ENCODE results near the gene RHOG. TPM values are rescaled to one million over a fixed set of nuclear protein-coding genes. Genes with fewer than 3 reads are reported as not detected.

Gene RHOG
- total RNA-seq, 8 experiments from 2014 or later = 2.2 to 23.0 (median 8.5) TPM

- ATAC-seq (replicated peaks in 6 of 8) = peak; percentile 5 to 65 (median 50)
- H3K4me3 ChIP-seq = peak overlapping the region; percentile 58 to 95 (median 92)
- 0 to 50% (median 25%) methylated on average over 1 to 2 of the region's 46 CpGs; no CpG with 5 or more reads in 7 of the 10 experiments for WGBS, 10 experiments
- peaks cover 8 to 22% of the 10 kb centered on the region in 2 donors for H3K4me1 ChIP-seq (replicated peaks in 1 of 2)
- peak overlapping the region in 1 of 2 donors; percentile 86 for H3K27ac ChIP-seq
- in situ Hi-C loops (cut with MboI; ENCODE audit: low pct_unique_long_range_greater_than_20kb in 2 of 9, low sequenced_read_pairs in 9 of 9, unreplicated experiment in 9 of 9) = loop anchor here in 3 of 9 experiments (10.0 to 25.0 kb wide), 2 partner anchors 235 to 247 kb away; partner anchors contain the start of gene RRM1 (in 1 of the 3)
These were observed 522 bp downstream of the RHOG start for GRCh38 chr11:3840004-3840869.

GRCh38 chr11:3838504-3838903, 2.3 kb downstream of the RHOG start:
- Histone ChIP-seq H3K4me3 (no peak overlapping the region), H3K4me1 (replicated peaks in 1 of 2) (peaks cover 8 to 22% of the 10 kb centered on the region in 2 donors), H3K27ac (no peak overlapping the region)
- 50 to 100% (median 86%) methylated on average over 1 to 2 of the region's 2 CpGs; no CpG with 5 or more reads in 1 of the 10 experiments for WGBS, 10 experiments
- ATAC-seq (replicated peaks in 6 of 8) = no peak
- in situ Hi-C loops (cut with MboI; ENCODE audit: low pct_unique_long_range_greater_than_20kb in 2 of 9, low sequenced_read_pairs in 9 of 9, unreplicated experiment in 9 of 9) = loop anchor here in 1 of 9 experiments (25.0 kb wide), 1 partner anchor 249 kb away; the partner anchor contains the start of gene RRM1

- Histone ChIP-seq H3K27ac (no peak overlapping the region), H3K4me3 (no peak overlapping the region), H3K4me1 (replicated peaks in 1 of 2) (peaks cover 8 to 22% of the 10 kb centered on the region in 2 donors)
- in situ Hi-C loops (cut with MboI; ENCODE audit: low pct_unique_long_range_greater_than_20kb in 2 of 9, low sequenced_read_pairs in 9 of 9, unreplicated experiment in 9 of 9) = loop anchor here in 1 of 9 experiments (25.0 kb wide), 1 partner anchor 250 kb away; the partner anchor contains the start of gene RRM1
- ATAC-seq (replicated peaks in 6 of 8) = peak in 2 of 8 experiments; percentile 4 to 8
- WGBS, 10 experiments = 60 to 100% methylated on average over 1 of the region's 1 CpG; no CpG with 5 or more reads in 8 of the 10 experiments
These were observed 3.0 kb downstream of the RHOG start for GRCh38 chr11:3837793-3838192.

- 73 to 100% (median 90%) methylated on average over 1 to 3 of the region's 5 CpGs; no CpG with 5 or more reads in 5 of the 10 experiments for WGBS, 10 experiments
- peaks cover 8 to 20% of the 10 kb centered on the region in 2 donors for H3K4me1 ChIP-seq (replicated peaks in 1 of 2)
- H3K4me3 ChIP-seq = no peak overlapping the region
- ATAC-seq (replicated peaks in 6 of 8) = no peak
- in situ Hi-C loops (cut with MboI; ENCODE audit: low pct_unique_long_range_greater_than_20kb in 2 of 9, low sequenced_read_pairs in 9 of 9, unreplicated experiment in 9 of 9) = loop anchor here in 1 of 9 experiments (25.0 kb wide), 1 partner anchor 250 kb away; the partner anchor contains the start of gene RRM1
- H3K27ac ChIP-seq = no peak overlapping the region
These were observed 3.9 kb downstream of the RHOG start for GRCh38 chr11:3836903-3837302.

GRCh38 chr11:3835751-3836150, 5.0 kb downstream of the RHOG start:
- H3K27ac ChIP-seq = no peak overlapping the region
- H3K4me1 ChIP-seq (replicated peaks in 1 of 2) = peaks cover 8 to 17% of the 10 kb centered on the region in 2 donors
- ATAC-seq (replicated peaks in 6 of 8) = no peak
- no peak overlapping the region for H3K4me3 ChIP-seq
- in situ Hi-C loops (cut with MboI; ENCODE audit: low pct_unique_long_range_greater_than_20kb in 2 of 9, low sequenced_read_pairs in 9 of 9, unreplicated experiment in 9 of 9) = loop anchor here in 1 of 9 experiments (25.0 kb wide), 1 partner anchor 252 kb away; the partner anchor contains the start of gene RRM1
- 0 to 100% (median 95%) methylated on average over 1 to 4 of the region's 4 CpGs; no CpG with 5 or more reads in 6 of the 10 experiments for WGBS, 10 experiments

- H3K27ac ChIP-seq = no peak overlapping the region
- WGBS, 10 experiments = 0 to 100% (median 86%) methylated on average over 1 to 3 of the region's 7 CpGs; no CpG with 5 or more reads in 3 of the 10 experiments
- H3K4me3 ChIP-seq = no peak overlapping the region
- in situ Hi-C loops (cut with MboI; ENCODE audit: low pct_unique_long_range_greater_than_20kb in 2 of 9, low sequenced_read_pairs in 9 of 9, unreplicated experiment in 9 of 9) = loop anchor here in 1 of 9 experiments (25.0 kb wide), 1 partner anchor 252 kb away; the partner anchor contains the start of gene RRM1
- peak in 3 of 8 experiments; percentile 39 to 69 (median 49) for ATAC-seq (replicated peaks in 6 of 8)
- peaks cover 5 to 14% of the 10 kb centered on the region in 2 donors for H3K4me1 ChIP-seq (replicated peaks in 1 of 2)
These were observed 5.9 kb downstream of the RHOG start for GRCh38 chr11:3834664-3835461.

GRCh38 chr11:3834349-3834663, 6.5 kb downstream of the RHOG start:
- H3K27ac ChIP-seq = no peak overlapping the region
- H3K4me3 ChIP-seq = no peak overlapping the region
- in situ Hi-C loops (cut with MboI; ENCODE audit: low pct_unique_long_range_greater_than_20kb in 2 of 9, low sequenced_read_pairs in 9 of 9, unreplicated experiment in 9 of 9) = loop anchor here in 1 of 9 experiments (25.0 kb wide), 1 partner anchor 253 kb away; the partner anchor contains the start of gene RRM1
- 50 to 100% (median 96%) methylated on average over 1 to 4 of the region's 4 CpGs; no CpG with 5 or more reads in 2 of the 10 experiments for WGBS, 10 experiments
- no peak for ATAC-seq (replicated peaks in 6 of 8)
- H3K4me1 ChIP-seq (replicated peaks in 1 of 2) = peaks cover 0 to 10% of the 10 kb centered on the region in 2 donors

GRCh38 chr11:3833449-3833848, 7.3 kb downstream of the RHOG start:
- H3K4me3 ChIP-seq = no peak overlapping the region
- H3K4me1 ChIP-seq (replicated peaks in 1 of 2) = peaks cover 0 to 10% of the 10 kb centered on the region in 2 donors
- 80 to 100% (median 100%) methylated on average over 1 to 2 of the region's 2 CpGs; no CpG with 5 or more reads in 2 of the 10 experiments for WGBS, 10 experiments
- in situ Hi-C loops (cut with MboI; ENCODE audit: low pct_unique_long_range_greater_than_20kb in 2 of 9, low sequenced_read_pairs in 9 of 9, unreplicated experiment in 9 of 9) = loop anchor here in 1 of 9 experiments (25.0 kb wide), 1 partner anchor 254 kb away; the partner anchor contains the start of gene RRM1
- ATAC-seq (replicated peaks in 6 of 8) = no peak
- H3K27ac ChIP-seq = no peak overlapping the region

GRCh38 chr11:3832816-3833215, 7.9 kb downstream of the RHOG start:
- in situ Hi-C loops (cut with MboI; ENCODE audit: low pct_unique_long_range_greater_than_20kb in 2 of 9, low sequenced_read_pairs in 9 of 9, unreplicated experiment in 9 of 9) = loop anchor here in 1 of 9 experiments (25.0 kb wide), 1 partner anchor 254 kb away; the partner anchor contains the start of gene RRM1
- no peak overlapping the region for H3K4me3 ChIP-seq
- no peak for ATAC-seq (replicated peaks in 6 of 8)
- peaks cover 0 to 6% of the 10 kb centered on the region in 2 donors for H3K4me1 ChIP-seq (replicated peaks in 1 of 2)
- no peak overlapping the region for H3K27ac ChIP-seq
- 86 to 100% (median 100%) methylated on average over 1 to 2 of the region's 2 CpGs; no CpG with 5 or more reads in 2 of the 10 experiments for WGBS, 10 experiments

GRCh38 chr11:3831378-3832239, 9.2 kb downstream of the RHOG start:
- peak in 2 of 8 experiments; percentile 29 to 52 for ATAC-seq (replicated peaks in 6 of 8)
- 50 to 87% (median 77%) methylated on average over 3 to 10 of the region's 13 CpGs; no CpG with 5 or more reads in 2 of the 10 experiments for WGBS, 10 experiments
- Histone ChIP-seq H3K4me3 (no peak overlapping the region), H3K27ac (no peak overlapping the region), H3K4me1 (replicated peaks in 1 of 2) (peaks cover 0 to 4% of the 10 kb centered on the region in 2 donors)
- in situ Hi-C loops (cut with MboI; ENCODE audit: low pct_unique_long_range_greater_than_20kb in 2 of 9, low sequenced_read_pairs in 9 of 9, unreplicated experiment in 9 of 9) = loop anchor here in 1 of 9 experiments (25.0 kb wide), 1 partner anchor 256 kb away; the partner anchor contains the start of gene RRM1

- Histone ChIP-seq H3K4me3 (no peak overlapping the region), H3K27ac (no peak overlapping the region), H3K4me1 (replicated peaks in 1 of 2) (peaks cover 0 to 9% of the 10 kb centered on the region in 2 donors)
- WGBS, 10 experiments = 100% methylated on average over 1 of the region's 1 CpG; no CpG with 5 or more reads in 8 of the 10 experiments
- no peak for ATAC-seq (replicated peaks in 6 of 8)
- in situ Hi-C loops (cut with MboI; ENCODE audit: low pct_unique_long_range_greater_than_20kb in 2 of 9, low sequenced_read_pairs in 9 of 9, unreplicated experiment in 9 of 9) = loop anchor here in 1 of 9 experiments (25.0 kb wide), 1 partner anchor 257 kb away; the partner anchor contains the start of gene RRM1
These were observed 10.0 kb downstream of the RHOG start for GRCh38 chr11:3830730-3831129.

Measured in motor neuron (in vitro differentiated cells).